Stimulated activated CD8-positive, alpha-beta memory T cell treated with anti-CD3 and anti-CD28 coated beads, Interleukin-7, amount 100 ng/mL, for 1 hour (primary cell): ENCODE data around the gene INSR.
"Not testable (repeated sequence)": the region's sequence is repeated elsewhere in the genome, so short reads cannot be mapped to it uniquely, and the experiment has no call there.

Source experiments
- DNase-seq, 2 donors: peaks; one replicate each; pipeline ENCODE4 v3.0.0-alpha.2; 2020; ENCODE audit warnings: low read depth in 2 of 2

INSR gene

DNA sequence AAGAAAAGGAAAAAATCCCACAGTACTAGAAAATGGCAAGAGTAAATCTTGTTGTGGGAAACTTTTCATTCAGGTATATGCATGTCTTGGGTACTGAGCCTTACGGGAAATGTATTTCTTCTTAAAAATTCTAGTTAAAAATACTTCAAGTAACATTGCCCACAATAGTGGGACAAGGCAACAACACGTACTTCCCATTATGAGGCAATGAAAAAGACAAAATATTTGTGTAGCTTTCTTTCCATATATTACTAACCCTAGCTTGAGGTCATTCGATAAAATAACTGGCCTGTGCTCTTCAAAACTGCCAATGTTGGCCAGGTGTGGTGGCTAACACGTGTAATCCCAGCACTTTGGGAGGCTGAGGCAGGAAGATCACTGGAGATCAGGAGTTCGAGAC is 99.2 kb downstream of the INSR start:
- no peak for DNase-seq

DNA sequence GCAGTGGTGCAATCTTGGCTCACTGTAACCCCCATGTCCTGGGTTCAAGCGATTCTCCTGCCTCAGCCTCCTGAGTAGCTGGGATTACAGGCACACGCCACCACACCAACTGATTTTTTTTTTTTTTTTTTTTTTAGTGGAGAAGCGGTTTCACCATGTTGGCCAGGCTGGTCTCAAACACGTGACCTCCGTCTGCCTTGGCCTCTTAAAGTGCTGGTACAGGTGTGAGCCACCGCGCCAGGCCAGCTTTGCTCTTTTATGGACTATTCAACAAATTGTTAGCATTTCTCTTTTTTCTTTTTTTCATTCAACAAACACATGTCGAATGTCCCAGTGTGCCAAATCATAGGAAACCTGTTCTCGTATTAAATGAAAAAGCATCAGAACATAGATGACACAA is 99.6 kb downstream of the INSR start:
- no peak for DNase-seq

DNA sequence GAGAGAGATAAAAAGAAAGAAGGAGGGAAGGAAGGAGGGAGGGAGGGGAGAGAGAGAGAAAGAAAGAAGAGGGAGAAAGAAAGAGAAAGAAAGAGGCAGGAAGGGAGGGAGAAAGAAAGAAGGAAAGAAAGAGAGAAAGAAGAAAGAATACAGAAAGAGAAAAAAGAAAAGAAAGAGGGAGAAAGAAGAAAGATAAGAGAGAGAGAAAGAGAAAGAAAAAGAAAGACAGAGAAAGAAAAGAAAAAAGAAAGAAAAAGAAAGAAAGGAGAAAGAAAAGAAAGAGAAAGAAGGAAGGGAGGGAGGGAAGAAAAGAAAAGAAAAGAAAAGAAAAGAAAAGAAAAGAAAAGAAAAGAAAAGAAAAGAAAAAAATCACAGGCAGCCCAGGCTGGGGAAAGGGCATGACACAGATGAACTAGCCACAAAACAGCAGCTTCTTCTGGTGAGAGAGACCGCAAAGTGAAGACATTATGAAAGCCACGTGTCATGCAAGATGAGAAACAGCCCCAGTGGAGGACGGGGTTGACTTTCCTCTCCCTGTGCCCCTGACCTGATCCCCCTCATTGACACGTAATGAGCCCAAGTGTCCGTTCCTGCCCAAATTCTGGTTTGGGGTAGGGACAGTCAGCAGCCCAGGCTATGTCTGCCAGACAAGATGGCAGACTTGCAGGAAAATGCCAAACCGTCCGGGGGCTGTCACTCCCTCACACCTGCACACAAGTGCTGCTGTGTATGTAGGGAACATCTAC is 102.1 kb downstream of the INSR start:
- DNase-seq = peak in 1 of 2 donors; percentile 24

DNA sequence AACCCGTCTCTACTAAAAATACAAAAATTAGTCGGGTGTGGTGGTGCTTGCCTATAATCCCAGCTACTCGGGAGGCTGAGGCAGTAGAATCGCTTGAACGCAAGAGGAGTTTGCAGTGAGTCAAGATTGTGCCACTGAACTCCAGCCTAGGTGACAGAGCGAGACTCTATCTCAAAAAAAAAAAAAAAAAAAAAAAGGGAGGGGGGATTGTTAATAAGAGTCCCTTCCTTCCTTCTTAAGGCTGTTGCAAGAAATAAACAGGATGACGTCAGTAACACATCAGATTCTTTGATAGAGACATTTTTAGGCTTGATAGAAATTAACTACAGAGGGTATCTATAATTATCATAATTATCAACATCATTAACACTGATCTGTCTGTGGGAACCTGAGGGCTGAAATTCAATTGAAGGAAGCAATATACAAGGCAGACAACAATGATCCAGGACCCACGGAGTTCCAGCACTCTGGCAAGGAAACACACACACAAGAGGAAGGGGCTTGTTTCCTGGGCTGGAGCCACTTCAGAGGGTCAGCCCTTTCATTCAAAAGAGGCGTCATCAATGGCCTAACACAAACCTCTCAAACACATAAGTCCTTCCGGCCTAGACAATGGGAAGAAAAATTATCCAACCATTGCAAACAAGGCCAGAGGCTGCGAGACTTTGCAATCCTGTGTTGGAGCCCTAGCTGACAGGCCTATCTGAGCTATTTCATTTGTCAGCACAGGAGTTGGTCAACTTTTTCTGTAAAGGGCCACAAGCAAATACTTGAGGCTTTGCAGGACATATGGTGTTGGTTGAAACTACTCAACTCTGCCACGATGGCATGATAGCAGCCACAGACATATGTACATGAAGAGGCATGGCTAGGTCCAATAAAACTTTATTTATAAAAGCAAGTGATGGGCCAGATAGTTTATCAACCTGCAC is 105.2 kb downstream of the INSR start:
- no peak for DNase-seq

- no peak for DNase-seq
These were observed 106.4 kb downstream of the INSR start for GRCh38 chr19:7187605-7188339.

- no peak for DNase-seq
These were observed 111.7 kb downstream of the INSR start for GRCh38 chr19:7182489-7182888.

DNA sequence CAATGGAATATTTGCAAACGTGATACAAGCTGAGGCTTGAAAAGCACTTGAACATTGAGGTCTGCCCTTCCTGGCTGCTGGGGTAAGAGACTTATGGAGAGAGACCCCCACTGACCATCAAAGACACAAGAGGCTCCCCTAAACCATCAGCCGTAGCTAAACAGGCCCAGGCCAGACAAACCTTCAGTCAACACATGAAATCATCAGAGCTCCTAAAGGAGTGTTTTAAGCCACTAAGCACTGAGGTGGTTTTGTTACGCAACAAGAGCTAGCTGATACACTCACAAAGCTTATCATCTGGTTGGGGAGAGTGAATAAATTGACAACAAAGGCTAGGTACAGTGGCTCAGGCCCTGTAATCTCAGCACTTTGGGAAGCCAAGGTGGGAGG is 114.3 kb downstream of the INSR start:
- DNase-seq = no peak

DNA sequence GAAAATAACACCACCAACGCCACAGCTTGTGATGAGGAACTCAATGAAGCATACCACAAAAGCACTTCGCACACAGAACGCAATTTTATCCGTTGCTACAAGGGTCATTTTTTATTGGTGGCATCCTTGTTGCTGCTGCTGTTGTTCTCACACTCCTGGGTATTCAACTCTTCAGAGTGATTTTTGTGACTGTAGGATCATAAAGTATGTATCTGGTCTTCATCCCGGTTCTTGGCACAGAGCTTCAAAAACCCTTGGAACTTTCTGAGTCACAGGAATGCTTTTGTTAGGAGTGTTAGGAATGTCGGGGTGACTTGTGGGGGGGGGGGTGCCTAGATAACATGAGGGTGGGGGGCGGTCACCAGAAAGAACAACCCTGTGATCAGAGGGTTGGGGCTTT is 116.3 kb downstream of the INSR start:
- no peak for DNase-seq

DNA sequence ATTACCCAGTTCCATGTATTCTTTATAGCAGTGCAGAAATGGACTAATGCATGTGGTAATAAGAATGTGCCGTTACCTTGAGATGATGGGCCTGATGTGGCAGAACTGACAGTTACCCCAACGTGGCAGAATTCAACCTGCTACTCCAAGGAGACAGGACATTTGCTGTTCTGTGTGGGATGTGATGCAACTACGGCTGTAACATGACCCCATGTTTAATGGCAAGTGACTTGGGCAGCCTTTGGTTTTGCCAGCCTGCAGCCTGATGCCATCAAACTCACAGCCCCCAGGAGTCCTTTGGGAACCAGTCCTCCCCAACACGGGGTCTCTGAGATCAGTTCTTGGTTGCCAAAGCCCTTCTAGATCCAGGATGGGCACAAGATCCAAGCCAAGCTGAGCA is 117.4 kb downstream of the INSR start:
- no peak for DNase-seq

GRCh38 chr19:7172794-7173193 is 121.4 kb downstream of the INSR start:
- DNase-seq = no peak

DNA sequence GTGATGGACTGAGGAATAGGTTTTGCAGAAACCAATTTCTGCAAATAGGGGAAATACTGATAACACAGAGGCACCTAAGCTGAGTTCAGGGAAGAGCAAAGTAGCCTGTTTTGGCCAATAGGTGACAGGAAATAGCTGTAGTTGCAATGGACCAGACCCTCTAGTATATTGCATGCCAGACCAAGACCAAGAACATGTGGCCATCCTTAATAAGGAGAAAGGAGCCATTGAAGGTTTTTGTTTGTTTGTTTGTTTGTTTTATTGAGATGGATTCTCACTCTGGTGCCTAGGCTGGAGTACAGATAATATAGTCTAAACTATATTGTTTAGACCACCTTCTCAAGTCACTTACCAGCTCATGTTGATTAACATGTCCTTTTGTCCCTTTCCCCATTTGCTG is 123.2 kb downstream of the INSR start:
- no peak for DNase-seq

- no peak for DNase-seq
These were observed 125.3 kb downstream of the INSR start for GRCh38 chr19:7168941-7169340.

DNA sequence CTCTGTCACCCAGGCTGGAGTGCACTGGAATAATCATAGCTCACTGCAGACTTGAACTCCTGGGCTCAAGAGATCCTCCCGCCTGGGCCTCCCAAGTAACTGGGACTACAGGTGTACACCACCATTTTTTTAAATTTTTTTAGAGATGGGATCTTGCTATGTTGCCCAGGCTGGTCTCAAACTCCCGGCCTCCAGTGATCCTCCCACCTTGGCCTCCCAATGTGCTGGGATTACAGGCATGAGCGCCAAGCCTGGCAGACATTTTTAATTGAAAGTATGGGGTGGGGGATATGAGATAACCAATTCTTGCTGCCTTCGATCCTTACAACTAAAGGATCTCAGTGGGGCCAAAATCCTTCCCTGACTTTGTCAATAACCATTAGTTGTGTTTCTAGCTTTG is 132.9 kb downstream of the INSR start:
- no peak for DNase-seq

DNA sequence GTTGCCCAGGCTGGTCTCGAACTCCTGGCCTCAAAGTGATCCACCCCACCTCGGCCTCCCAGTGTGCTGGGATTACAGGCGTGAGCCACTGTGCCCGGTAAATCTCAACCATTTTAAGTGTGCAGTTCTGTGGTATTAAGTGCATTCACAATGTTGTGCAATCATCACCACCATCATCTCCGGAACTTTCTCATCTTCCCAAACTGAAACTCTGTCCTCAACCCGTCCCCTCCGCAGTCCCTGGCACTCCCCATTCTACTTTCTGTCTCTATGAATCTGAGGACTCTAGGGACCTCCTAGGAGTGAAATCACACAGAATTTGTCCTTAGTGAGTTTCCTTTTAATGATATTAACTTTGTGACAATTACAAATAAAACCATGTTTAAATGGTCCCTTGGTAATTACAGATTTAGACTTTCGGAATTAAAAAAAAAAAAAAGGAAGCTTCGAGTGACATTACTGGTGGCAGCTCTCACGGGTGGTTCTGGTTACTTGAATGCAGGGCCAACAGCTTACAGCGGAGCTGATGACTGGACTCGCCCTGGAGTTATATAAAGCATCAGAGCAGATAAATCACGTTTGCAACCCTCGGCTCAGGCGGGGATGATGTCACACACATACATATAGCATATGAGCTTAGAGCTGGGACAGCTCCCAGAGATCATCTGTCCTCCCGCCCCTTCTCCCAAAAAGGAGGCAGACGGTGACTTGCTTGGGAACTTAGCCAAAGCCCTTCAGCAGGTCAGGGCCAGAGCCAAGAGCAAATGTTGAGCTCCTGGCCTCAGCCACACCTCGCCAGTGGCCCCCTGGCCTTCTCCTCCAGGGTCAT is 134.9 kb downstream of the INSR start:
- DNase-seq = no peak

GRCh38 chr19:7153022-7153421 is 141.2 kb downstream of the INSR start:
- no peak for DNase-seq

GRCh38 chr19:7152568-7152967 is 141.6 kb downstream of the INSR start:
- no peak for DNase-seq

GRCh38 chr19:7149956-7150705 is 144.1 kb downstream of the INSR start:
- no peak for DNase-seq

DNA sequence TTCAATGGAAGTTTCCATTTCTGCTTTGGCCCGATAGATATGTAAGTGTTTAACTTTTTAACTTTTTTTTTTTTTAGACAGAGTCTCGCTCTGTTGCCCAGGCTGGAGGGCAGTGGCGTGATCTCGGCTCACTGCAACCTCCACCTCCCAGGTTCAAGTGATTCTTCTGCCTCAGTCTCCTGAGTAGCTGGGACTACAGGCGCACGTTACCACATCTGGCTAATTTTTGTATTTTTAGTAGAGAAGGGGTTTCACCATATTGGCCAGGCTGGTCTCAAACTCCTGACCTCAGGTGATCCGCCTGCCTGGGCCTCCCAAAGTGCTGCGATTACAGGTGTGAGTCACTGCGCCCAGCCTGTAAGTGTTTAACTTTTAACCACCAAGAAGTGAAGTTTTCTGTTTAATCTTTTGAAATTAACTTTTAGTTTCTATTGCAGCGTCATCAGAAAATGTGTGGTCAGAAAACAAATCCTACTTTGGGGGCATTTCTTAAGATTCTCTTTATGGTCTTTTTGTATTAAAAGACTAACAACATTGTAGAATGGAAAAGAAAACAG is 147.0 kb downstream of the INSR start:
- DNase-seq = not testable (repeated sequence)

- DNase-seq = not testable (repeated sequence)
These were observed 148.1 kb downstream of the INSR start for GRCh38 chr19:7146086-7146485.

DNA sequence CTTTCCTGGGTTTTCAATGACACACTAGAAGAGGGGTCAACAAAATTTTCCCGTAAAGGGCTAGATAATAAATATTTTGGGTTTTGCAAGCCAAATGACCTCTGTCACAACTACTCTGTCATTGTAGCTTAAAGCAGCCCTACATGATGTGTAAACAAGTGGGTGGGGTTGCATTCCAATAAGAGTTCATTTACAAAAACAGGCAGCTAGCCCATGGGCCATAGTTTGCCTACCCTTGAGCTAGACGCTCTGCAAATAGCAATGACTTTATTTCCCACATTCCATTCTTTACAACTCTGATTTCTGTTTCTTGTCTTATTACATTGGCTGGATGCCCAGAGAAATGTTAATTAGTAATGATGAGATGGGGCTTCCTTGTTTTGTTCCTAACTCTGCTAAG is 148.7 kb downstream of the INSR start:
- no peak for DNase-seq
